ENCODE measurements around the gene RAP1GAP2.
A peak's percentile ranks its signal among the peaks of the same experiment; 100 is the strongest.
"Not testable (repeated sequence)": the region's sequence is repeated elsewhere in the genome, so short reads cannot be mapped to it uniquely, and the experiment has no call there.

RAP1GAP2 gene

DNA sequence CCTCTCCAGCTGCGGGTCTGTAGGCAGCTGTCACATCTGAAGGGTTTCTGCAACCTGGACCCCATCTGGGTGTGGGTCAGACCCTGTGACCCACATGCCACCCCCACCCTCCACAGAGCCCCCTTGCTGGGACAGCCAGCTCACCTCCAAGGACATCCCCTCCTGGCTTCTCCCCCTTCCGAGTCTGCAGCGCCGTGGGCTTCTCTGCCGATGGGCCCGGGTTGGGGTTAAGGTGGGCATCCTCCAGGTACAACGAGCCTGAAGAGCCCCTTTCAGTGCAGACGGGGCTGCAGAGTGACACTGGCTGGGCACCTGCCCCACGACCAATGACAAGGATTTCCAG is 238.3 kb downstream of the RAP1GAP2 start:
- DNase-seq (ENCODE audit: extremely low read depth in 1 of 2, low read depth in 1 of 2), result no peak

DNA sequence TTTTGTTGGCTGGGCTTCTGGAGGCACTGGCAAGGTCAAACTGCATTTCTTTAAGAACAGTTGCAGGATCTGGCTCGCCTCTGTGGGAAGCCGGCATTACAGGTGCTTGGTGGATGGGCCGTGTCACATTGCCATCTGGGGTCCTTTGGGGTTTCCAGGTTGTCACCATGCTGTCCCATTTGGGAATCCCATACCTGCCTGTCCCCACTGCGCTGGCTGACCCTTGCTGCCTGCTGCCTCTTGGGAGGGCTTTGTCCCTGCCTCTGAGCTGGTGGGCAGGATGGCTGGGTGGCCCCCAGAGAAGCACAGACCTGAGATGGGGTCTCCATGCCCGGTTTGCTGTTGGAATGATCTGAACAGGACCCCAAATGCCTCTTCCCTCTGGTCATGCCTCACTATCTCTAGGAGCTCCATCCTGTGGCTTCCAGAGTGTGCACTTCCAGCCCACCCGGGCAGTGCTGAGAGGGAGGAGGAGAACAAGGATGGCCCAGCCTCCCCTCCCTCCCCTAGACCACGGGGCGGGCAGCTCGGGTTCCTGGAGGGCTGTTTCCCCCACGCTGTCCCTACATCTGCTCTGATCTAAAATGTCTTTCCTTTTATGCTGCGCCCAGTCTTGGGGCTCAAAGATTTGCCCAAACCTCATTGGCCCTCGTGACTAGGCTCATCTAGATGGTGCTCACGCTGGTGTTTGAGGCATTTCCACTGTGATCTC is 239.2 kb downstream of the RAP1GAP2 start:
- DNase-seq (ENCODE audit: extremely low read depth in 1 of 2, low read depth in 1 of 2), result no peak

DNA sequence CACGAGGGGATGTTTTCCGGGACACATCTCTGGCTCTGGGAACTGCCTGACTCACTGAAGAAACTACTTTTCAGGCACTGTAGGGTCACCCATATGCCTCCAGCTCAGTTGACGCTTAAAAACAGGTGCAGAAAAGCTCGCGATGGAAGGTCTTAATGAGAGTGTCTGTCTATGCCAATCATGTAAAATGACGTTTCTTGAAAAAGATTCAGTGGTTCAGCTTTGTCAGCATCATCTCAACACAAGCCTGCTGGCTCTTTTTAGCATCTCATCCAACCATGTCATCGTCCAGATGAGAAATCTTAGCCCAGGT is 239.7 kb downstream of the RAP1GAP2 start:
- DNase-seq (ENCODE audit: extremely low read depth in 1 of 2, low read depth in 1 of 2), result no peak

- DNase-seq (ENCODE audit: extremely low read depth in 1 of 2, low read depth in 1 of 2), result no peak
Measured at GRCh38 chr17:3036800-3037199, 240.6 kb downstream of the RAP1GAP2 start.

DNA sequence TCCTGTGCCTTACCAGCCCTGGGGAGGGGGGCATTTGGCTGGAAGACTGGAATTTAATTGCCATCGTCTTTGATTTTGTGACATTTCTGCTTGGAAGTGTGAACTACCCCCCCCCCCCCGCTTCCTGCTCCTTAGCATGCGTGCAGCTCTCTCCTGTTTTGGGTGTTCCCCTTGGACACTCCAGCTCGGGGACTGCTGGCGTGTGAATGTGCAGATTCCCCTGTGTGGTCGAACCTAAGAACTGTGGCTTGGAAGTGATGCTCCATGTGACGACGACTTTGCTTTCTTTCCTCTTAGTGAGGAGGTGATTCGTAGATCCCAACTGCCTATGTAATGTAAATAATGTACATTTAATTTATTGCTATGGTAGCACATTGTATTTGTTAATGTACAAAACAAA is 241.0 kb downstream of the RAP1GAP2 start:
- DNase-seq (ENCODE audit: extremely low read depth in 1 of 2, low read depth in 1 of 2), result no peak

DNA sequence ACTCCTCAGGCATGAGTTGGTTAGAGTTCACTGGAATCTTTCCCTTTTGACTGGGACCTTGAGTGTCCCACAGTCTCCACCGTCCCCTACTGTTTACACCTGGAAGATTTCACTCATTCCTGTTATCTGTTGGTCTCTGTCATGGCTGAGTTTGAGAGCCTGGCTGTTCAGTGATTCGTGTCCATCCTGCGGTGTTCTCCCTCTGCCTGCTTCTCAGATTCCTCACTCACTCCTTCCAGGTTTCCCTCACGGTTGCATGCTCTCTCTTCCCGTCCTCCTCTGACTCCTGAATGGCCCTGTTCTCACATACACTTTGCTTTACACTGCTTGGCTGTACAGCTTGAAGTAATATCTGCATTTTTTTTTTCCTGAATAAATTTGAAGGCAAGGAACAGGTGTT is 242.7 kb downstream of the RAP1GAP2 start:
- DNase-seq (ENCODE audit: extremely low read depth in 1 of 2, low read depth in 1 of 2), result no peak

DNA sequence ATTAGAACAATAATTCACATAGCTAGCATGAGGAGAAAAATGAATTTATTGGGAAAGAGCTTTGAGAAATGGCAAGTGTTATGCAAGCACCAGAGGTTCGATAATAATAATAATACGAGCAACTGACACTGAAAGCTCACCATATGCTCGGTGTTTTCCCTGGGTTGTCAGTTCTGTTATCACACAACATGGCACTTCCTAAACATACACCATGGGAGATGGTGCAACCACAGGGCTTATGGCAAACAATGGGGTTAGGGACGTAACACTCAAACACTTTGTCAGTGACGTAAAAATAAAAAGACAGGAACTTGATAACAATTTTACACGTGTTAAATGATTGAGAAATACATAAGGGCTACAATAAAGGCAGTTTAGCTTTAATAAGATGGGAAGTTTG is 243.5 kb downstream of the RAP1GAP2 start:
- DNase-seq (ENCODE audit: extremely low read depth in 1 of 2, low read depth in 1 of 2), result no peak

- no peak for DNase-seq (ENCODE audit: extremely low read depth in 1 of 2, low read depth in 1 of 2)
Measured at GRCh38 chr17:3040882-3041281, 244.6 kb downstream of the RAP1GAP2 start.

DNA sequence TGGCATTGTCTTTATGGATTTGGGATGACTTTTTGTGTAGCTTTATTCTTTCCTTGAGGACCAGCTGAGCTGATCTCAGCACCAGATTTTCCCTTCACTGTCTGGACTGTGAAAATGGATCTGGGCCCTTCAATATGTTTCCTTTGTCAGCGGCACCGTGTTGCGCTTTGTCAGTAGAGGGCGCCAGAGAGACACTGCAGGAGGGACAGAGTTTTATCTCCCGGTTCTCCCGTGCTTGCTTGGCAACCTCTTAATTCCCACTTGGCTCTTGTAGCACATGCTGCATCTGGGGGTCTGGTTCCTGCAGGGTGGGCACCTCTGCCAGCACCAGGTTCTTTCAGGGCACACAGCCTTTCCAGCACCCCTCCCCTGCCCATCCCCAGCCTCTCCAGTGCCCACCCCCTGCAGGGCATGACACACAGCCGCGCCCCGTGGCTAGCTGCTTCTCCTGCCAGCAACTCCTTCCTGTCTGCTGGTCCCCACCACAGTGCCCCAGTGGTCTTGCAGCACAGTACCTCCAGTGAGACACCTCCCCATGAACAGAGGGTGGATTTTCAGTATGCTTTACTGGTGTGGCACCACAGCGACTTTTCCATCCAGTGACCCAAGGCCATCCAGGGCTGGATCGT is 247.6 kb downstream of the RAP1GAP2 start:
- peak in 1 of 2 donors; percentile 7 for DNase-seq (ENCODE audit: extremely low read depth in 1 of 2, low read depth in 1 of 2)

GRCh38 chr17:3046753-3047152 is 250.5 kb downstream of the RAP1GAP2 start:
- no peak for DNase-seq (ENCODE audit: extremely low read depth in 1 of 2, low read depth in 1 of 2)

DNA sequence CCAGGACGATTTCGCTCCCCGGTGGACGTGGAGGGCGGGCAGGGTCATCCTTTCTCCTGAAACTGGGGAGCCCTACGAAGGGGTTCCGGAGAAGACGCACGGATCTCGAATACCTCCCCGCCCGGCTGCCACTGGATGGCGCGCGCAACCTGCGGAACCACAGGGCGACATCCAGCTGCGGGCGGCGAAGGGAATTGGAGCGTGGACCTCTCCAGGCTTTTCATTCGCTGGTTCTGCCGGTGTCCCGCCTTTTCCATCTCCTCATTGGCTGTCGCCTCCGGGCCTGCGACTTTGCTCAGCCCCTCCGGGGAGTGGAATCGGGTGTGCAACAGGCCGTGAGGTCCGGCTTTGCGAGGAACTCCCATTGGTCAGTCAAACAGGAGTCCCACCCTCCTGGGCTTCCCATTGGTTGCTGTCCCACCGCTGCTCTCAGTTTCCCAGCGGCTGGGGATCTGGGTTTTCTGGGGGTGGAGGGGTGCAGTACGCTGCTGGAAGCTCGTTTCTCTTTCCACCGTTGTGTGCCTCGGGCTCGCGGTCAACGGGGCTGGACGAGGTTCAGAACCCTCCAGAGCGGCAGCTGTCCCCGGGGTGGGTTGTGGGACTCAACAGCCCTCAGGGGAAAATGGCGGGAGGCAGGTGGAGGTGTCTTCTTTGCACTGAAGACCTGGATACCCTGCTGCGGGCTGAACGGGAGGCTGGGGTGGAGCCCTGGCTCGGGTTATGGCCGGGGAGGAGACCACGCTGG is 252.7 kb downstream of the RAP1GAP2 start:
- peak; percentile 89 to 91 for DNase-seq (ENCODE audit: extremely low read depth in 1 of 2, low read depth in 1 of 2)

- DNase-seq (ENCODE audit: extremely low read depth in 1 of 2, low read depth in 1 of 2), result no peak
Measured at GRCh38 chr17:3049705-3050295, 253.6 kb downstream of the RAP1GAP2 start.

GRCh38 chr17:3054868-3055267 is 258.6 kb downstream of the RAP1GAP2 start:
- DNase-seq (ENCODE audit: extremely low read depth in 1 of 2, low read depth in 1 of 2), result not testable (repeated sequence)

DNA sequence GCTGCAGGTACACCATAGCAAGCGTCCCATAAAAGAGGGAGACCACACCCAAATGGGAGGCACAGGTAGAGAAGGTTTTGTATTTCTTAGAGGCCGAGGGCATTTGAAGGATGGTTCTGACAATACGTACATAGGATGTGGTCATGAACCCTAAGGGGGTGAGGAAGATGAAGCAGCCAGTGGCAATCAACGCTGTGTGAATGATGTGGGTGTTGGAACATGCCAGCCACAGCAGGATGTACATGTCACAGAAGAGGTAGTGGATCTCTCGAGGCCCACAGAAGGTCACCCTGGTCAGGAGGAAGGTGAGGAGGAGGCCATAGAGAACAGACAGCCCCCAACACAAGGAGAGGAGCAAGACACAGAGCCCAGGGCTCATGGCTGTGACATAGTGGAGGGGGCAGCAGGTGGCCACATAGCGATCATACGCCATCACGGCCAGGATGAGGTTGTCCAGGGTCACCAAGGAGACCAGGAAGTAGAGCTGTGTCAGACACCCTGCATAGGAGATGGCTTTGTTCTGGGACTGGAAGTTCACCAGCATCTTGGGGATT is 266.7 kb downstream of the RAP1GAP2 start:
- not testable (repeated sequence) for DNase-seq (ENCODE audit: extremely low read depth in 1 of 2, low read depth in 1 of 2)

- DNase-seq (ENCODE audit: extremely low read depth in 1 of 2, low read depth in 1 of 2), result not testable (repeated sequence)
Measured at GRCh38 chr17:3063507-3063906, 267.3 kb downstream of the RAP1GAP2 start, which contains the start of gene OR1D5. OR1D5 (minus strand) TSS chr17:3063607; CDS start chr17:3063607, 0 bp downstream.

GRCh38 chr17:3065192-3065591 is 269.0 kb downstream of the RAP1GAP2 start:
- DNase-seq (ENCODE audit: extremely low read depth in 1 of 2, low read depth in 1 of 2), result not testable (repeated sequence)

DNA sequence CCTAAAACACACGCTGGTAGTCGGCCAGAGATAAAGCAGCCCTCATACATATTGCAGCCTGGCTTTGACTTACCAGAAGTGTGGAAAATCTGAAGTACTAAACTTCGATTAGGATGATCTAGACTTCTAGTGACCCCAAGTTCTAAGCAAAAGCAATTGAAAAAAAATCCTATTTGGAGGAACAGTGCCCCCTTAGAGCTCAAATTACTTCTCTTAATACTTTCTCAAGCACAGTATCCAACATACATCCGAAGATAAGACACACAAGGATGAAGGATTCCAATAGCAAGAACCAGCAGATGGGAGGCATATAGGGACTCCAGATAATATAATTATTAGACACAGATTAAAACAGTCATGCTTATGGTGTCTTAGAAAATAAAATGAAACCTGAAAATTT is 277.6 kb downstream of the RAP1GAP2 start:
- DNase-seq (ENCODE audit: extremely low read depth in 1 of 2, low read depth in 1 of 2), result not testable (repeated sequence)

All from stimulated activated CD8-positive, alpha-beta memory T cell treated with anti-CD3 and anti-CD28 coated beads, Interleukin-7, amount 100 ng/mL, for 48 hours (primary cell).